GM18909 (cell line): Measurements from ENCODE around the gene PUSL1.

ENCODE experiments used
- ATAC-seq: cut with Tn5 transposase; IDR thresholded peaks from one replicate; pipeline ENCODE4 v1.9.1; 2021; ENCODE audit warnings: mild to moderate bottlenecking; ENCODE audit not compliant: unreplicated experiment, poor library complexity

PUSL1 gene

GRCh38 chr1:1334835-1335234 lies 26.4 kb downstream of the PUSL1 start:
- ATAC-seq: no peak

GRCh38 chr1:1335283-1335682 lies 26.9 kb downstream of the PUSL1 start:
- ATAC-seq: no peak

- no peak for ATAC-seq
Measured at GRCh38 chr1:1335792-1336248, 27.4 kb downstream of the PUSL1 start.

GRCh38 chr1:1336446-1336845 lies 28.0 kb downstream of the PUSL1 start:
- no peak for ATAC-seq

GRCh38 chr1:1336931-1337792 lies 28.8 kb downstream of the PUSL1 start:
- no peak for ATAC-seq

GRCh38 chr1:1337793-1338147 lies 29.4 kb downstream of the PUSL1 start:
- no peak for ATAC-seq

GRCh38 chr1:1338278-1338677 lies 29.9 kb downstream of the PUSL1 start:
- ATAC-seq: no peak

GRCh38 chr1:1340185-1340584 lies 31.8 kb downstream of the PUSL1 start:
- no peak for ATAC-seq

- no peak for ATAC-seq
Measured at GRCh38 chr1:1340791-1341548, 32.6 kb downstream of the PUSL1 start.

- ATAC-seq: no peak
Measured at GRCh38 chr1:1341549-1342021, 33.2 kb downstream of the PUSL1 start.

GRCh38 chr1:1342061-1342562 lies 33.7 kb downstream of the PUSL1 start:
- no peak for ATAC-seq

- no peak for ATAC-seq
Measured at GRCh38 chr1:1342584-1343115, 34.3 kb downstream of the PUSL1 start.

- ATAC-seq: no peak
Measured at GRCh38 chr1:1343811-1344421, 35.5 kb downstream of the PUSL1 start.

- ATAC-seq: no peak
Measured at GRCh38 chr1:1344655-1345361, 36.4 kb downstream of the PUSL1 start.

GRCh38 chr1:1345384-1345783 lies 37.0 kb downstream of the PUSL1 start:
- ATAC-seq: no peak

- ATAC-seq: no peak
Measured at GRCh38 chr1:1345860-1346500, 37.6 kb downstream of the PUSL1 start.

- ATAC-seq: no peak
Measured at GRCh38 chr1:1346501-1346890, 38.1 kb downstream of the PUSL1 start.

GRCh38 chr1:1347026-1347595 lies 38.7 kb downstream of the PUSL1 start:
- no peak for ATAC-seq
